AG04449 (cell line): ENCODE results near the gene PSD4.

Experiments used
- CTCF ChIA-PET: fragments of 350-600 bp; formaldehyde crosslinking; extraction: SDS; loops from one replicate; lab custom pipeline; 2021; ENCODE audit warnings: antibody characterized with exemption; lab: Yijun Ruan, JAX
- POLR2A ChIA-PET: fragments of 400-600, 350-600 bp; formaldehyde crosslinking; extraction: SDS; loops from one replicate; lab custom pipeline; 2020; ENCODE audit warnings: antibody characterized with exemption, inconsistent platforms; lab: Yijun Ruan, JAX
- DNase-seq: peaks from one replicate; pipeline ENCODE4 v3.0.0-alpha.2; 2010; ENCODE audit warnings: low read depth, low spot score
- H3K4me3 ChIP-seq: 2 replicates; pipeline ENCODE4 v1.5.1; 2011; ENCODE audit warnings: low read depth, mild to moderate bottlenecking, control low read depth, low read length
- CTCF ChIP-seq: IDR thresholded peaks from one replicate; pipeline ENCODE4 v1.5.1; 2011; ENCODE audit warnings: mild to moderate bottlenecking, moderate library complexity, low read length, control low read depth, inconsistent platforms; ENCODE audit not compliant: insufficient read depth; ENCODE audit errors: missing control alignments

The PSD4 gene

GRCh38 chr2:113225263-113226259 is 51.8 kb downstream of the PSD4 start:
- ChIA-PET CTCF (interaction anchor here (0.7 to 2.9 kb wide), 4 partner anchors 21 to 164 kb away, joined by 3 to 12 read pairs (median 4); no protein-coding TSS in a partner anchor), POLR2A (no interaction called here)
- no peak for DNase-seq
- H3K4me3 ChIP-seq, result no peak overlapping the region
- no peak for TF ChIP-seq CTCF

GRCh38 chr2:113226462-113226861 is 52.7 kb downstream of the PSD4 start:
- no peak for DNase-seq
- TF ChIP-seq CTCF, result no peak
- no peak overlapping the region for H3K4me3 ChIP-seq
- ChIA-PET POLR2A (no interaction called here), CTCF (interaction anchor here (0.7 to 2.9 kb wide), 4 partner anchors 10 to 88 kb away, joined by 3 to 12 read pairs (median 4); no protein-coding TSS in a partner anchor)

GRCh38 chr2:113227290-113227689 is 53.5 kb downstream of the PSD4 start:
- DNase-seq, result no peak
- H3K4me3 ChIP-seq, result no peak overlapping the region
- POLR2A ChIA-PET, result no interaction called here
- CTCF ChIA-PET, result interaction anchor here (1.2 to 2.9 kb wide), 3 partner anchors 11 to 143 kb away, joined by 3 to 12 read pairs (median 4); no protein-coding TSS in a partner anchor
- no peak for TF ChIP-seq CTCF

- no peak for TF ChIP-seq CTCF
- no peak overlapping the region for H3K4me3 ChIP-seq
- CTCF ChIA-PET, result interaction anchor here (1.2 to 2.9 kb wide), 3 partner anchors 11 to 142 kb away, joined by 3 to 12 read pairs (median 4); no protein-coding TSS in a partner anchor
- no peak for DNase-seq
- POLR2A ChIA-PET, result no interaction called here
These were observed 53.9 kb downstream of the PSD4 start for GRCh38 chr2:113227698-113228097.

- no peak for TF ChIP-seq CTCF
- H3K4me3 ChIP-seq, result no peak overlapping the region
- DNase-seq, result no peak
- ChIA-PET CTCF (interaction anchor here (1.3 to 2.9 kb wide), 2 partner anchors 24 to 142 kb away, joined by 4 to 12 read pairs; no protein-coding TSS in a partner anchor), POLR2A (no interaction called here)
These were observed 54.6 kb downstream of the PSD4 start for GRCh38 chr2:113228351-113228750.
